SK-N-SH treated with all-trans-retinoic acid at 6 μM for 48 hours (cell line): Measurements from ENCODE around the gene OAF.

ENCODE experiments used
- ZFP30 ChIP-seq: fragments of 450-650 bp; formaldehyde crosslinking; IDR thresholded peaks from 2 replicates; pipeline ENCODE4 v1.5.0; 2022; ENCODE audit warnings: mild to moderate bottlenecking, moderate library complexity
- TF ChIP-seq, protein P1 (sequence below): fragments of 250-450 bp; sonication (Bioruptor Pico); IDR thresholded peaks from 2 replicates; pipeline ENCODE4 v1.8.0; 2021; ENCODE audit warnings: low read depth, mild to moderate bottlenecking, moderate library complexity, borderline replicate concordance

DNA sequence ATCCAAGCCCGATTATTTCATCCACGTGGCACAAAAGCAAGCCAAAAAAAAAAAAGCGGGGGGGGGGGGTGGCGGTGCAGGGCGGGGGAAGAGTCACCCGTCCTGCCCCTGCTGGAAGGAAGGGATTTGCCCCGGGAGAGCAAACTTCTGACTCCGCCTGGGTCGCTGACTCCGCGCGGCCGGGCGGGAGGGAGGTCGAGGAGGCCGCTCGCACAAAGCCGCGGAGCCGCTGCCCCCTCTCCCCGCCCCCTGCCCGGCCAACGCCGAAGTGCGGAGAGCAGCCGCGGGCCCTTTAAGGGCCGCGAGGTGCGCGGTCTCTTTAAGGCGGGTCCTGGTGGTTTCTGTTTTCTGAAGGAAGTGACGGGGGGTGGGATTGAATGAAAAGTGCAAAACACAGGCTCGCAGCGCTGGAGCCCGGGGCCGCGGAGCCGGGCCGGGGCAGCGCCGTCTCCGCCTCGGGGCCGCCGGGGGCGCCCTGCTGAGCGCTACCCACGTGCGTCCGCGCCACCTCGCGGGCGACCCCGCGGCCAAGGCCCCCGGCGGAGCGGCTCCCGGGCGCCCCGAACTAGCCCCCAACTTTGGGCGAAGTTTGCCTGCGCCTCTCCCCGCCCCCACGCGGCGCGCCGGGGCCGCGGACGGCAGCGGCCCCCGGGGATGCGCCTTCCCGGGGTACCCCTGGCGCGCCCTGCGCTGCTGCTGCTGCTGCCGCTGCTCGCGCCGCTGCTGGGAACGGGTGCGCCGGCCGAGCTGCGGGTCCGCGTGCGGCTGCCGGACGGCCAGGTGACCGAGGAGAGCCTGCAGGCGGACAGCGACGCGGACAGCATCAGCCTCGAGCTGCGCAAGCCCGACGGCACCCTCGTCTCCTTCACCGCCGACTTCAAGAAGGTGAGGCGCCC, at the start of gene OAF:
- no peak for TF ChIP-seq ZFP30 (CRISPR knock-in tag)
- TF ChIP-seq, protein P1, sequence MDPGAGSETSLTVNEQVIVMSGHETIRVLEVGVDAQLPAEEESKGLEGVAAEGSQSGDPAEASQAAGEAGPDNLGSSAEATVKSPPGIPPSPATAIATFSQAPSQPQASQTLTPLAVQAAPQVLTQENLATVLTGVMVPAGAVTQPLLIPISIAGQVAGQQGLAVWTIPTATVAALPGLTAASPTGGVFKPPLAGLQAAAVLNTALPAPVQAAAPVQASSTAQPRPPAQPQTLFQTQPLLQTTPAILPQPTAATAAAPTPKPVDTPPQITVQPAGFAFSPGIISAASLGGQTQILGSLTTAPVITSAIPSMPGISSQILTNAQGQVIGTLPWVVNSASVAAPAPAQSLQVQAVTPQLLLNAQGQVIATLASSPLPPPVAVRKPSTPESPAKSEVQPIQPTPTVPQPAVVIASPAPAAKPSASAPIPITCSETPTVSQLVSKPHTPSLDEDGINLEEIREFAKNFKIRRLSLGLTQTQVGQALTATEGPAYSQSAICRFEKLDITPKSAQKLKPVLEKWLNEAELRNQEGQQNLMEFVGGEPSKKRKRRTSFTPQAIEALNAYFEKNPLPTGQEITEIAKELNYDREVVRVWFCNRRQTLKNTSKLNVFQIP (CRISPR knock-in tag) = no peak
